Thoracic aorta (tissue), 2 donors: Measurements from ENCODE around the gene SNORC. TPM values are rescaled to one million over a fixed set of nuclear protein-coding genes. Genes with fewer than 3 reads are reported as not detected.
"Not testable (repeated sequence)": the region's sequence is repeated elsewhere in the genome, so short reads cannot be mapped to it uniquely, and the experiment has no call there.

Source experiments
- ATAC-seq: fragments of 150-250 bp; one replicate; pipeline ENCODE4 v1.8.0; 2017; ENCODE audit warnings: low read depth; ENCODE audit not compliant: insufficient number of reproducible peaks, low FRiP score
- DNase-seq: peaks from one replicate; pipeline ENCODE4 v3.0.0-alpha.2; 2020; ENCODE audit warnings: low spot score
- H3K27ac ChIP-seq, 2 donors: fragments of 200-600 bp; sonication (generic); 1 replicate in 1 of 2; 2 replicates in 1 of 2; pipeline ENCODE4 v1.5.1; 2016; ENCODE audit warnings: mild to moderate bottlenecking in 2 of 2, moderate library complexity in 2 of 2
- H3K27me3 ChIP-seq: fragments of 200-600 bp; sonication (generic); replicated peaks from 2 replicates; pipeline ENCODE4 v1.6.0; 2016; ENCODE audit warnings: mild to moderate bottlenecking; ENCODE audit not compliant: insufficient read depth
- H3K36me3 ChIP-seq: fragments of 200-600 bp; sonication (generic); one replicate; pipeline ENCODE4 v1.5.1; 2016
- H3K4me1 ChIP-seq, 2 donors: fragments of 200-600 bp; sonication (generic); 1 replicate in 1 of 2; 2 replicates in 1 of 2; pipeline versions ENCODE4 v1.5.1 to v1.6.0; 2016; ENCODE audit warnings: low read depth in 2 of 2, mild to moderate bottlenecking in 1 of 2; ENCODE audit not compliant: control insufficient read depth in 1 of 2
- H3K4me3 ChIP-seq: fragments of 200-600 bp; sonication (generic); 2 replicates; pipeline ENCODE4 v1.5.1; 2016; ENCODE audit warnings: mild to moderate bottlenecking
- H3K9me3 ChIP-seq: fragments of 200-600 bp; sonication (generic); 2 replicates; pipeline ENCODE4 v1.5.1; 2016
- CTCF ChIP-seq: fragments of 200-600 bp; sonication (generic); IDR thresholded peaks from one replicate; pipeline ENCODE4 v1.5.1; 2019; ENCODE audit warnings: antibody characterized with exemption
- total RNA-seq, 2 donors: library from RNA; depleted of rRNA; stranded (reverse); fragments of >200 nt; gene quantifications; one replicate each; pipeline versions ENCODE4 v1.1.0 to v1.2.3, GENCODE V29; 2016

The SNORC gene
- total RNA-seq, 2 donors from 2014 or later, result 0.41 to 0.63 TPM

GRCh38 chr2:232898592-232899543 is 28.8 kb downstream of the SNORC start:
- H3K27me3 ChIP-seq, result no peaks in the 10 kb centered on the region
- no peaks in the 10 kb centered on the region for H3K4me1 ChIP-seq
- TF ChIP-seq CTCF, result no peak
- no peaks in the 10 kb centered on the region for H3K36me3 ChIP-seq
- no peak overlapping the region for H3K4me3 ChIP-seq
- DNase-seq (no peak), ATAC-seq (no peak)
- H3K9me3 ChIP-seq, result no peaks in the 10 kb centered on the region
- H3K27ac ChIP-seq, result no peak overlapping the region

- Histone ChIP-seq H3K27ac (no peak overlapping the region), H3K4me3 (no peak overlapping the region), H3K36me3 (no peaks in the 10 kb centered on the region), H3K27me3 (no peaks in the 10 kb centered on the region), H3K4me1 (no peaks in the 10 kb centered on the region), H3K9me3 (no peaks in the 10 kb centered on the region)
- no peak for TF ChIP-seq CTCF
- ATAC-seq (no peak), DNase-seq (no peak)
Measured at GRCh38 chr2:232900811-232901735, 31.0 kb downstream of the SNORC start.

GRCh38 chr2:232901736-232902578 is 31.9 kb downstream of the SNORC start:
- H3K9me3 ChIP-seq, result no peaks in the 10 kb centered on the region
- DNase-seq (no peak), ATAC-seq (no peak)
- H3K4me3 ChIP-seq, result no peak overlapping the region
- H3K36me3 ChIP-seq, result no peaks in the 10 kb centered on the region
- no peak overlapping the region for H3K27ac ChIP-seq
- no peaks in the 10 kb centered on the region for H3K4me1 ChIP-seq
- H3K27me3 ChIP-seq, result no peaks in the 10 kb centered on the region
- TF ChIP-seq CTCF, result no peak

- Histone ChIP-seq H3K4me3 (no peak overlapping the region), H3K4me1 (no peaks in the 10 kb centered on the region), H3K9me3 (no peaks in the 10 kb centered on the region), H3K27ac (no peak overlapping the region), H3K27me3 (no peaks in the 10 kb centered on the region), H3K36me3 (no peaks in the 10 kb centered on the region)
- ATAC-seq, result no peak
- DNase-seq, result no peak
- TF ChIP-seq CTCF, result no peak
Measured at GRCh38 chr2:232903989-232904388, 33.9 kb downstream of the SNORC start.

- not testable (repeated sequence) for H3K27ac ChIP-seq, H3K36me3 ChIP-seq, DNase-seq, H3K27me3 ChIP-seq, H3K9me3 ChIP-seq, H3K4me3 ChIP-seq, H3K4me1 ChIP-seq, ATAC-seq
Measured at GRCh38 chr2:232906867-232907717, 37.0 kb downstream of the SNORC start.

- not testable (repeated sequence) for H3K36me3 ChIP-seq, H3K27me3 ChIP-seq, H3K4me3 ChIP-seq, H3K4me1 ChIP-seq, DNase-seq, H3K27ac ChIP-seq, H3K9me3 ChIP-seq, ATAC-seq
Measured at GRCh38 chr2:232907718-232908085, 37.6 kb downstream of the SNORC start.
